ENCODE measurements around the gene TARBP1.
"Not testable (repeated sequence)": the region's sequence is repeated elsewhere in the genome, so short reads cannot be mapped to it uniquely, and the experiment has no call there.

Gene TARBP1, protein sequence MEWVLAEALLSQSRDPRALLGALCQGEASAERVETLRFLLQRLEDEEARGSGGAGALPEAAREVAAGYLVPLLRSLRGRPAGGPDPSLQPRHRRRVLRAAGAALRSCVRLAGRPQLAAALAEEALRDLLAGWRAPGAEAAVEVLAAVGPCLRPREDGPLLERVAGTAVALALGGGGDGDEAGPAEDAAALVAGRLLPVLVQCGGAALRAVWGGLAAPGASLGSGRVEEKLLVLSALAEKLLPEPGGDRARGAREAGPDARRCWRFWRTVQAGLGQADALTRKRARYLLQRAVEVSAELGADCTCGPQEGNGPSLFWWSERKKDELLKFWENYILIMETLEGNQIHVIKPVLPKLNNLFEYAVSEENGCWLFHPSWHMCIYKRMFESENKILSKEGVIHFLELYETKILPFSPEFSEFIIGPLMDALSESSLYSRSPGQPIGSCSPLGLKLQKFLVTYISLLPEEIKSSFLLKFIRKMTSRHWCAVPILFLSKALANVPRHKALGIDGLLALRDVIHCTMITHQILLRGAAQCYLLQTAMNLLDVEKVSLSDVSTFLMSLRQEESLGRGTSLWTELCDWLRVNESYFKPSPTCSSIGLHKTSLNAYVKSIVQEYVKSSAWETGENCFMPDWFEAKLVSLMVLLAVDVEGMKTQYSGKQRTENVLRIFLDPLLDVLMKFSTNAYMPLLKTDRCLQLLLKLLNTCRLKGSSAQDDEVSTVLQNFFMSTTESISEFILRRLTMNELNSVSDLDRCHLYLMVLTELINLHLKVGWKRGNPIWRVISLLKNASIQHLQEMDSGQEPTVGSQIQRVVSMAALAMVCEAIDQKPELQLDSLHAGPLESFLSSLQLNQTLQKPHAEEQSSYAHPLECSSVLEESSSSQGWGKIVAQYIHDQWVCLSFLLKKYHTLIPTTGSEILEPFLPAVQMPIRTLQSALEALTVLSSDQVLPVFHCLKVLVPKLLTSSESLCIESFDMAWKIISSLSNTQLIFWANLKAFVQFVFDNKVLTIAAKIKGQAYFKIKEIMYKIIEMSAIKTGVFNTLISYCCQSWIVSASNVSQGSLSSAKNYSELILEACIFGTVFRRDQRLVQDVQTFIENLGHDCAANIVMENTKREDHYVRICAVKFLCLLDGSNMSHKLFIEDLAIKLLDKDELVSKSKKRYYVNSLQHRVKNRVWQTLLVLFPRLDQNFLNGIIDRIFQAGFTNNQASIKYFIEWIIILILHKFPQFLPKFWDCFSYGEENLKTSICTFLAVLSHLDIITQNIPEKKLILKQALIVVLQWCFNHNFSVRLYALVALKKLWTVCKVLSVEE (N-terminal part only)

DNA sequence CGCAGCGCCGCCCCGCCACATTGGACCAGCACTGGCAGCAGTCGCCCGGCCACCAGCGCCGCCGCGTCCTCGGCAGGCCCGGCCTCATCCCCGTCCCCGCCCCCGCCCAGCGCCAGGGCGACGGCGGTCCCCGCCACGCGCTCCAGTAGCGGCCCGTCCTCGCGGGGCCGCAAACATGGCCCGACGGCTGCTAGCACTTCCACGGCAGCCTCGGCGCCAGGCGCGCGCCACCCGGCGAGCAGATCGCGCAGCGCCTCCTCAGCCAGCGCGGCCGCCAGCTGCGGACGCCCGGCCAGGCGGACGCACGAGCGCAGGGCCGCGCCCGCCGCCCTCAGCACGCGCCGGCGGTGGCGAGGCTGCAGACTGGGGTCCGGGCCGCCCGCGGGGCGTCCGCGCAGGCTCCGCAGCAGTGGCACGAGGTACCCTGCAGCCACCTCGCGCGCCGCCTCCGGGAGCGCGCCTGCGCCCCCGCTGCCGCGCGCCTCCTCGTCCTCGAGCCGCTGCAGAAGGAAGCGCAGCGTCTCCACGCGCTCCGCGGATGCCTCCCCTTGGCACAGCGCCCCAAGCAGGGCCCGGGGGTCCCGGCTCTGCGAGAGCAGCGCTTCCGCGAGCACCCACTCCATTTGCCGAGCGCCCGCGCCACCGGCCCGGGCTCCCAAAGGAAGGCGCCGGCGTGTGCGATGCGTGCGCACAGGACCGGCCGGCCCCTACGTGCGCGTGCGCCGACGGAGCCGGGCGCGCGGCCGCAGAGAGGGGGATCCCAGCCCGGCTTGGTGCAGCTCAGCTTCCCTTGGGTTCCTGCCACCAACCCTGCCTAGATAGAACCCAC lies at the start of gene TARBP1:
Gene TARBP1 (minus strand): TSS at position 699 of the 829 bp plus-strand sequence. CDS start 76 bp downstream, at position 623.
- peak; percentile 64 to 77 for DNase-seq

DNA sequence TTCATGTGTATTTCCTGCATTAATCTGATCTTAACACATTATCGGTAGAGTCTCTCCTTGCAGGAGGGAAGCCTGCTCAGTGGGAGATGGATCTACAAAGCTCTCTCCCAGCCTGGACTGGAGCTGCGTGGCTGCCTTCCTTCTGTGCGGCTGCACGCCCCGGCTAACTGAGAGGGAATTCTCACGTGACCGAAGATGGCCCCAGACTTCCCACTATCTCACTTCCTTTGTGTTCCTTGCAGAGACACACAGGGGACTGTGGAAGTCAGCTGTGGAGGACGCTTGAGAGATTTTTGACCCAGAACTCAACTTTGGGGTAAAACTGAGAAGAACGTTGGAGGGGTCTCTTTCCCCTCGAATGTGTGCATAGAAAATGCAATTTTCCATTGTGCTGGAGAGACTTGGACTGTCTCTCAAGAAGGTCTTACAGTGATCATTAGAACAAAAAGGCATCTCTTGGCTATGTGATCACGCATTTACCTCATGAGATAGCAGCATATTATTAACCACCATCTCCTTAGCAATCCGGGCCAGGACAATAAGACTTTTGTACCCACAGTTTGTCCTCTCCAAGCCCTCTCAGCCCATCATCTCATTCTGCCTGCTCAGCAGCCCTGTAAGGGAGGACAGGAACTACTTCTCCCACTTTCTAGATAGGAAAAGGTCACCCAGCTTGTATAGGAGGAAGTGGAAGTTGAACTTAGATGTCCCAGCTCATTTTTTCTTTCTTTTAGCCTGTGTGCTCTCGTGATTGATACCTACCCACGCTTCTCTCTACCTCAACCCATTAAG lies 49.3 kb upstream of the TARBP1 start:
- no peak for DNase-seq

DNA sequence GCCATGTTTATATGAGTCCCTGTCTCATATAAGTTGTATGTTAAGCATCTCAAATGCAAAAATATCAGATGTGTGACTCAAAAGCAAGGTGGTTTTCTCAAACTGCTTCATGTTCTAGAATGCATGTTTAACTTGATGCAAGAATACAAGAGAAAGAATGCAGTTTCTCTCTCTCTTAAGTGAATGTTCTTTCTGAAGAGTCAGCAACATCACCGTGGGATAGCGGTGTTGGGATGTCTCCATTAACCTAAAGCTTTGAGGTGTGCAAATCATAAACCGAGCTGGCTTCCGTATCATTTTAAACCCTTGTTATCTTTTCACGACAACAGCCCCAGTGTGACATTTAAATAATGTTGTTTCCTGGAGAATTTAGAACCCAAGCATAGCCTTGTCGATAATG lies 48.4 kb upstream of the TARBP1 start:
- DNase-seq, result no peak

DNA sequence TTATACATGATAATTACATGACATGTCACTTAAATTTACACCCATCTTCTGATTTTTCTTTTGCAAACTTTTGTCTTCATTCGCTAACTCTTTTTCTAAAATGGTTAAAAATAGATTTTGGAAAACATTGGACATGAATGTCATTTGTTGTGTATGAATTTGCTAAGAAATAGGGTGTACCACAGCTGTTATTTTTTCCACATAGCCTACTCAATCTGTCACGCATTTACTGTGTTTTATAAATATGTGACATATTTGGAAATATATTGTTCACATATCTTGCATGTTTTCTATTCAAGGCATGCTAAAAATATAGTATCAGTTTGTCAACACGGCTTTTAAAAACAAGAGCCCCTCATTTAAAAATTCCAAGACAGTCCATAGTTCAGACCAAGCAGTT lies 47.9 kb upstream of the TARBP1 start:
- no peak for DNase-seq

DNA sequence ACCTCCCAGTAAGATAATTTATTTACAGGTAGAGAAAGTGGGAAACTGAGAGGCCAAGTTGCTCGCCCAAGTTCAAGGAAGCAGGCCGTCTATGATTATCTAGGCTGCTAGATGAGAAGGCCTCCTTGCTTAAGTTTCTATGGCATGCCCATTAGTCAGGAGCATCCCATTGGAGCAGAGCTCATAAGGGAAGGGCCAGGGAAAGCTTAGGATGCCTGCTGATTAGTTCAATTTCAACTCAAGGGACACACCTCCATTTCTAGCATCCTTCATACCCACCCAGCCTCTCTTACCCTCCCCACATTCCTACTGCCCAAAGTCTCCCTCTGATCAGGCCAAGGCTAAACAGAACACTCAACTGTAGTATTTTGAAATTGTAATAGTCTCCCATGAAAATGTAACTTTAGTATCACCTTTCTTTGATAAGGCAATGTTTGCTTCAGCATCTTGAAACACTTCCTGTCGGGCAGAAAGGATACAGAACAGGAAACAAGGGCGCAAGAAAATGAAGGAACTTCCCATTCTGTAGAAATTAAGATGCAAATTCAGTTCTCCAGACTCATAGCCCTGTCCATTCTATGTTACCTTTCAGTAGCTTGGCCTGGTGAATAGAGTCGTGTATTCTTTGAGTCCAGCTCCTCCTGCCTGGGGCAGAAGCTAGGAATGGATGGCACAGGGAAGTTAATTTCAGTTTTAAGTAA lies 46.3 kb upstream of the TARBP1 start:
- no peak for DNase-seq

DNA sequence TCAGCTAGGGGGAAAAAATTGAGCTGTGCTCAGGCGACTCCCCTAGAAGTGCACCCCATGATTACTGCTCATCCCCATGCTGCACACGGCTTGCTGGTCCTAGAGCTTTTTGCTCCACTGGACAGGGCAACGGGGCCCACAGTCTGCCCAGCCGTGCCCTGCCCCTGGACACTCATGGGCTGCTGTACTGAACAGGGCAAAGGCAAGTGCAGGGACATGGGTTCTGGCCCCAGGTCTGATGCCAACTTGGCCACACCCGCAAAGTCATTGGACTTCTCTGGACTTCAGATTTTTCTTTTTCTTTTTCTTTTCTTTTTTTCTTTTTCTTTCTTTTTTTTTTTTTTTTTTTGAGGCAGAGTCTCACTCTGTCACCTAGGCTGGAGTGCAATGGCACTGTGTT lies 42.9 kb upstream of the TARBP1 start:
- no peak for DNase-seq

DNA sequence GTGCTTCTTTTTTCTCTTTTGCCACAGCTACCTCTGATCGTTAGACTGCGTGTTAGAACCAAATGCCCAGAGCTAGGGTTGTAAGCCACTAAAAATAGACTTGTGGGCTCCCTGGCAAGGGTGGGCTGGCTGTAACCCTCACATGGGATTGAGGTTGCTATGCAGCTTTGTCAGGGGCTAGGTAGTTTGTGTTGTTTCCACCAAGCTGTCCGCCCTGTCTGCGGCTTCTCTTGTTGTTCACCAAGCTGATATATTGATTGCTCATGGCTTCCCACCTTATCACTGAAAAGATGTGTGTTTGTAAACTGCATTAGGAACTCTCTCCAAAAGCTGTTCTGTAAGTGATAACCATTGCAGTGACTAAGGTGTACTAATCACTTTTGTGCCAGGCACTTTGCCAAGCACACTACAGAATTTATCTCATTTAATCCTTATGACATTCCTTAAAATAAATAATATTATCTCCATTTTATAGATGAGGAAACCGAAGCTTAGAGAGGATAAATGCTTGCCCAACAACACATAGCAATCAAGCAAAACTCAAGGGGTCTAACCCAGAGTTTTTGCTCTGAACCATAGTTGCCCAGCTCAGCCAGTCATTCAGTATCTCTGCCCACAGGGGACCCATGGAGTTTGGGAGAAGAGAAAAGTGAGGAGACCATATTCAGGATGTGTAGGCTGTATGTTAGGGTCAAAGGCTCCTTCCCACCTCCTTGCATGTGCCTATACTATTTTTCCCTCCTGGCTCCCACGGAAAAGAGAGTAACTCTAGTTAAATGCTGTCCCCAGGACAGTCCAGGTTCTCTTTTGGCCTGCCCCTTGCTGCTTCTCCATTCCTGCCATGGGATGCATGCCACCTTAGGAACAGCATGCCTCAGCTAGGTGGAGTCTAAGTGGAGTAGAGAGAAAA lies 42.2 kb upstream of the TARBP1 start:
- no peak for DNase-seq

DNA sequence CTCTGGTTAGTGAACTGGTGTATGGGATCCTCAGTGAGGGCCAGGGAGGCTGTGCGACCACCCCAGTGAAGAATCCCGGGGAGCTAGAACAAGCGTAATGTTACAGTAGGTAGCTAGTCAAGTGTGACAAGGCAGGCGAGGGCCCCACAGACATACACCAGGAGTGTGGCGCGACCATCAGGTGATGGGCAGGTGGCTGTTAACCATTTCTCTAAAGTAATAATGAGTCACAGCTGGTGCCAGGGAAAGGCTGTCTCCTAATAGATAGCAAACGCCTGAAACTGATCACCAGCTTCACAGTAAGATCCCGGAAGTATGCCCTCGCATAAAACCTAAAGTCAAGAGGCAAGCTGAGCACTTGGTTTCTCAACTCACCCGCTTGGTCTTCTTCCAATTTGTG lies 40.5 kb upstream of the TARBP1 start:
- no peak for DNase-seq

DNA sequence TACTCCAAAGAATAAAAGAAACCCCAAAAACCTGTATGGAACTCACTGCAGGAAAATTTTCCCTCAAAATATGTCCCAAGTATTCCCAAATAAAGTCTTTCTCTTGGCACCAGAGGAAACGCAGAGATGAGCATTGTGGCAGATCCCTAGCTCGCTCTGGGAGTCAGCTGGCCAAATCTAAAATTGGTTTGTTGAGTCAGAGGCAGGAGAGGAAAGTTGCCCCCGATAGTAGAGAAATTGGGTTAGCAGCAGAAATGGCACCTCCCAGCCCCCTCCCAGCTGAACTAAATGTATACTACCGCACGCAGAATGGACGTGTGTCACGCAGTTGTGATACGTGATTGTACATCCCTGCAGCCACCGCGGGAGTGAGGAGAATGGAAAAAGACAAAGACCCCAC lies 39.9 kb upstream of the TARBP1 start:
- DNase-seq, result no peak

DNA sequence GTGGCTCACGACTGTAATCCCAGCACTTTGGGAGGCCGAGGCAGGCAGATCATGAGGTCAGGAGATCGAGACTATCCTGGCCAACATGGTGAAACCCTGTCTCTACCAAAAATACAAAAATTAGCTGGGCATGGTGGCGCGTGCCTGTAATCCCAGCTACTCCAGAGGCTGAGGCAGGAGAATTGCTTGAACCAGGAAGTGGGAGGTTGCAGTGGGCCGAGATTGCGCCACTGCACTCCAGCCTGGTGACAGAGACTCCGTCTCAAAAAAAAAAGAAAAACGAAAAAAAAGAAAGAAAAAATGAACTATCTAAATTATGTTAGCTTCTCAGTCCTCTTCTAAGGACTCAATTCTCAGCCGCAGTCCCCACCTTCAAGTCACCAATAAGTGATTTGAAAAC lies 39.1 kb upstream of the TARBP1 start:
- not testable (repeated sequence) for DNase-seq

DNA sequence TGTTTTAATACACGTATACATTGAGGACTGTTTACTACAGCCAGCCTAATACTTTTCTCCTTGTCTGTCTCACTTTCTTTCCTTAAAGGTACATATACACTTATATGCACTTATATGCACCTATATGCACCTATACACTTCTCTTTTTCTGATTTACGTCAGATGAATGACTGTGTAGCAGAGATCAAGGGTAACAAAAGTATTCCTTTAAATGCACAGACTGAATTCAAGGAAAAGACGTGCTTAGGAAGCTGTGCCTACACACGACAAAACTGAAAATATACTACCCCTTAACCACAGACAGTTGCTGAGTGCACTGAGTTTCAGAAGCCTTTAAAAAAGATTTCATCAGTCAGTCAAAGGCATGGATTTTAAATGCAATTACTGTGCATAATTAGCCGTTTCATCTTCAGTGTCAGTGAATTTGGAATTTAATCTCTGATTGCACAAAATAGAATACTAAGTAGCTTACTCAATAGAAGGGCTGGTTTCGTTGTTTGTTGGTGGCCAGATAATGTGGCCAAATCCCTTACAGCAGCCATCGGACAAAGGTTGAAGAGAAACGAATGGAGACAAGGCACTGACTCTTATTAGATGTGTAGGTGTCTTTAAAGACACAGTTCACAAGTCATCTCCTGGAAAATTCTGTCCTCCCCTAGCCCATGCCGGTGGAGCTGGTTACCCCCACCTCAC lies 38.3 kb upstream of the TARBP1 start:
- no peak for DNase-seq

DNA sequence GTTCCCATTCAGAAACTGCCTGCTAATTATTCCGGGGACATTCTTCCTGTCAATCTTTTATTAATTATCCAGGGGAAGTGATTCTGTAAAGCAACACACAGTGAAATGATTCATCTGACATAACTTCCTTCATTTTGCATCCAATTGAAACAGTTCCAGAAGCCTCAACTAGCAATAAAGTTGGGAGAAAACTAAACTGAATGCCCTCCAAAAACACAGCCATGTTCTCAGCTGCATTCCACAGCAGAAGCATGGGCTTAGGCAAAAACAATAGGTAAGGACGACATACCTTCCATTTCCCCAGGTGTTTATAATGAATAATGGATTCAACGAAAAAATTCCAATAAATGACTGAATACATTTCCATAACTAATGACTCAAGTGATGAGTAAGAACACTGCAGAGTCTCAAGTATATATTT lies 36.9 kb upstream of the TARBP1 start:
- no peak for DNase-seq

DNA sequence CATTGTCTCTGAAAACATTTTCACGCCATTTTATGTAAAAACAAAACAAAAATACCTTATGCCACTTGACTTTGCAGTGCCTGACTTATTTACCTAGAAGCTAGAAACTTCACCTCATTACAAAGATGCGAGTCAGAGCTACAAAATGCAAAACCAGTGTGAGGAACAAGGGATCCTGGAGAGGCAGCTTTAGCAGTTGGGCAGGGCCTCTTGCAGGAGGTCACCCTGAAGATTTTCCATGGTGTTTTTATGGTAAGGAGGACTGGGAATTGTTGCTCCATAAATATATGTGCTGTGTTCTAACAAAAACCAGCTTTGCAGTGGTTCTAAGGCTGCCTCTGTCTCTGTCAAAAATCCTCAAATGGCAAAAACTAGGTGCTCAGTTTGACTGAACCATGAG lies 36.4 kb upstream of the TARBP1 start:
- DNase-seq, result no peak

DNA sequence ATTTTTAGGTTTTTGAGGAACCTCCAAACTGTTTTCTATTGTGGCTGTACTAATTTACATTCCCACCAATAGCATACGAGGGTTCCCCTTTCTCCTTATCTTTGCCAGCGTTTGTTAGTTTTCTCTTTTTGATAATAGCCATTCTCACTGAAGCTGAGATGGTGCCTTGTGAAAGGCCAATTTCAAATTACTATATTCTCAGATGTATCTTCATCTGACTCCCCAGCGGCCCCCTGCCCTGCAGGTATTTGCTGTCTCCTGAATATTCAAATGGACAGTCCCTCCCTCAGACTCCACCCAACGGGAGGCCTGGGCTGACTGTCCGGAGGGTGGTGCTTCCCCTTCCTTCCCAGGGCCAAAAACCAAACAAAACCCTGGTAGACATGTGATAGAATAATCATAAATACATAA lies 33.5 kb upstream of the TARBP1 start:
- DNase-seq, result peak in 1 of 2 donors; percentile 31

DNA sequence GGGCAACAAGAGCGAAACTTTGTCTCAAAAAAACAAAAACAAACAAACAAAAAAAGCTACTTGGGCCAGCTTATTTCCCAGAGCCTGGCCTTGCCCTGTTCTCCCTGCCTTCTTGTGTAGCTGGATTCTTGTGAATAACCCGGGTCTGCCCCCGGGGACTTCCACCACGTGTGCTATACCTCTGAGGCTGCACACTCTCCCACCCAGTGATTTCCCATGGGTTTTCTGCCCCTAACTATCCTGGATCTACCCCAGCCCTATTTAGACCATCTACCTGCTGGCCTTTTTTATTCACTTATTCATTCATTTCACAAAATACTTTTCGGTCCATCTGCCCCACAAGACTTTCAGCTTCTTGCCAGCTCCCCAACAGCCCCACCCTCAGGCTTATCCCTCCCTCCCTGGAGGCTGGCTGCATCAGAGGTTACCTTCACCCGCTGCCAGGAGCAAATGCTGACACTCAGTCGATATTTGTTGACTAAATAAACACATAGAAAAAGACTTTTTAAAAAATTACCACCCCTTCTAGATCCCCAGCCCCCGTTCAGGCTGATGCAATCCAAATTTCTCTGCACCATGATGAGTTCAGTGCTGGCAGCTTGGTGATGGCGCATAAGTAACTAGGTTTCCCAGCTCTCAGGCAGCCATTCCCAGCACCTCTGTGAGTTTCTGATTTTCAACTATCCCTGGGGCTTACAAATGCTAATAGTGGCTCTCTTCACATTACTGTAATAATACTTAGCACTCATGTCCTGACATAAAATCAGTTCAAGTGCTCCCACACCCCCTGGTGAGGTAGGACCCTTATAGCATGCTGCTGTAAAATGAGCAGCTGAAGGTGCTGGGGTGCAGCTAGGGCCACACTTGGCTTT lies 30.7 kb upstream of the TARBP1 start:
- no peak for DNase-seq

DNA sequence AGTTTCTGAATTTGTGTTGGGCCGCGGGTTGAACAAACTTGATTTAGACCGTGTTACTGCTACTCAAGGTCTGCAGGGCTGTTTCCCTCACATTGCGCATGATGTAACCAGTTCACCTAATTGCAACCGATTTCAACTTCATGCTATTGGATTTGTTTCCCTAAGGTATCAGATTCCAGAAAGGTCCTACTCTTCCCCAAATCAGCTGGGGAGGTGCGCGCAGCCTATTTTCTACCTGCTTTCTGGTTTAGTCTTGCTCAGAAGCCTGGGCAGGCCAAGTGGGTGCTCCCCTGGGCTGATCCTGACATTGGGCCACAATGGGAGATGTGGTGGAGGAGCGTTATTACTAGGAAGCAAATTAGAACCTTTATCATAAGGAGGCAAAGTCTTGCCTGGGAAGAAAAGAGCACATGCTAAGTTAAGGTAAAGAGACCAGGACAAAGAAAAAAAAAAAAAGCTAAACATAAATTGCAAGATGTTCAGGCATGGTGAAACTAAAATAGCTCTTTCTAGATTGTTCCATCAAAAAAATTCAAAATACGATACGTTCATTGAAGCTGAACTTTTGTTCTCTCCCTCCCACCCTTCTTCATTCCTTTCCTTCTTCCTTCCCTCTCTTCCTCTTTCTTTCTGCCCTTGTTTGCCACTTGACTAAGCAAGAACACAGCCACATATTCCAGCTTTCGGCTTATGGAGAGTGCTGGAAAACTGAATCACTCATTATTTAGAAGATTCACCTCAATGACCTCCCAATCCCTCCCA lies 28.8 kb upstream of the TARBP1 start:
- no peak for DNase-seq

DNA sequence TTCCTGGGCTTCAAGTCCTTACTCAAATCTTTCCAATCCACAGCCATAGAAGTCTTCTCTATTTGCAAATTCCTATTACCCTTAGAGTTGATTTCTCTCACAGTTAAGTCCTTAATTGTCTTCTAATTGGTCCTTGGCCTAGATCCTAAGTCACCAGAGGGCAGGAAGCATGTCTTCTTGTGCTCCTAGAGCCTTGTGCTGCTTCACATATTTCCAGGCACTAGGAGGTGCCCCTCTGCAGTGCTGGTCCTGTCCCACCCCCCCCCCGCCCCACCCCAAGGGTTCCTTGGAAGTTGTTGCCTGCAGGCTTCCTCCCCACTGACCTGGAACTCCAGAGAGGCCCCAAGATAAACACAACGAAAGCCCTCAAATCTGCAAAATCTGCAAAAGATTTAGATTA lies 28.1 kb upstream of the TARBP1 start:
- DNase-seq, result no peak
